DMS114 treated with DMSO at 0.1 percent for 48 hours (cell line): Measurements from ENCODE around the gene RSPO4.

Experiments
- DNase-seq: peaks from one replicate; lab custom pipeline; 2025; ENCODE audit not compliant: unreplicated experiment; lab: John Stamatoyannopoulos, UW

Gene RSPO4

GRCh38 chr20:910870-911770, 91.0 kb downstream of the RSPO4 start:
- DNase-seq: no peak

GRCh38 chr20:910132-910869, 91.8 kb downstream of the RSPO4 start:
- no peak for DNase-seq

DNA sequence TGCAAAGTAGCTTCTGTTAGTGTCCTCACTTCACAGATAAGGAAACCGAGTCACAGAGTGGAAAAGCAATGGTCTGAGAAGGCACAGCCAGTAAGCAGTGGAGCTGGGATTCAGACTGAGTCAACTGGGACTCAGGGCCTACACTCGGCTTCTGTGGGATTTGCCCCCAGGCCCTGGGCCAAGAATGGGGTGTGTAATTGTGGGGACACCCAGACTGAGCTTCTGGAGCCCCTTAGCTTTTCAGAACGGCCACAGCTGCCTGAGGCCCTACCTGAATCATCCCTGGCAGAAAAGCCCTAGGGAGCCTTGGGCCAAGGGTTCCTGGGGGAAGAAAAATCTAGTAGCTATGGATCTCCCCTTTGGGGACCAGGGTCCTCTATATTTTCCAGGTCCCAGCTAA, 92.5 kb downstream of the RSPO4 start:
- no peak for DNase-seq
